ENCODE results near the gene ADCY10. TPM values are rescaled to one million over a fixed set of nuclear protein-coding genes. Genes with fewer than 3 reads are reported as not detected.
"Not testable (repeated sequence)": the region's sequence is repeated elsewhere in the genome, so short reads cannot be mapped to it uniquely, and the experiment has no call there.

ADCY10 gene
- total RNA-seq, 1 donor from 2014 or later = 0.97 TPM

- intact Hi-C loops (cut with DNase I) = no loop called here
- DNase-seq (ENCODE audit: low spot score) = no peak
These were observed 15.2 kb downstream of the ADCY10 start for GRCh38 chr1:167898578-167899222.

DNA sequence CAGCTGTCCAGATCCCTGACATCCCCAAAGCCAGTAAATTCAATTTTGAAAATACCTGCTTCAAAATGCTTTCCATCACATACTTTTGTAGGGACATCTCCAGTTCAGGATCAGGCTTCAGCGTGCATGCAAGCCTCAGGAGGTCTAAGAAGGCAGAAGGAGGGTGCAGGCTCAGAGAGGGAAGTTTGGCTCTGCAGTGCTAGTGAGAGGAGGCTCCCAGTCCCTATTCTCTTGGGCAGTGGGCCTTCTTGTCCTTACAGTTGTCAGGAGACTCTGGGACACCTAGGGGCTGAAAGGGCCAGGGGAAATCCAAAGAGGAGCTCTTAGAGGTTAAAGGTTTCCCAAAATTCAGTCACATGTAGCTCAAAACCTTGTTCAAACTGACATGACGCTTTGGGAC lies 20.1 kb downstream of the ADCY10 start:
- DNase-seq (ENCODE audit: low spot score) = no peak
- intact Hi-C loops (cut with DNase I) = no loop called here

DNA sequence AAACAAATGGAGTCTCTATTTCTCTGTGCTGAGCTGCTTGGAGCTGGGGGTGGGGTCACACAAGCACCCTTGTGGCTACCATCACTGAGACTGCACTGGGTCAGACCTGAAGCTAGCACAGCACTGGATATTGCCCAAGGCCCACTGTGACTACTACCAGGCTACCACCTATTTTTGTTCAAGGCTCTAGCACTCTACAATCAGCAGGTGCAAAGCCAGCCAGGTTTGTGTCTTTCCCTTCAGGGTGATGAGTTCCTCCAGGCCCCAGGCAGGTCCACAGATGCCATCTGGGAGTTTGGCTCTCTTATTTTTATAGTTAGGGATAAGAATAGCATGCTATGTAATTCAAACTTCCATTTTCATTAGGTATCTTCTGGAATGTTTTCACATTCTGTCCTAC lies 23.5 kb downstream of the ADCY10 start:
- no peak for DNase-seq (ENCODE audit: low spot score)
- intact Hi-C loops (cut with DNase I) = no loop called here

- DNase-seq (ENCODE audit: low spot score); intact Hi-C loops (cut with DNase I): not testable (repeated sequence)
These were observed 26.7 kb downstream of the ADCY10 start for GRCh38 chr1:167887187-167887586.

- intact Hi-C loops (cut with DNase I) = no loop called here
- no peak for DNase-seq (ENCODE audit: low spot score)
These were observed 31.6 kb downstream of the ADCY10 start for GRCh38 chr1:167882376-167882775.

DNA sequence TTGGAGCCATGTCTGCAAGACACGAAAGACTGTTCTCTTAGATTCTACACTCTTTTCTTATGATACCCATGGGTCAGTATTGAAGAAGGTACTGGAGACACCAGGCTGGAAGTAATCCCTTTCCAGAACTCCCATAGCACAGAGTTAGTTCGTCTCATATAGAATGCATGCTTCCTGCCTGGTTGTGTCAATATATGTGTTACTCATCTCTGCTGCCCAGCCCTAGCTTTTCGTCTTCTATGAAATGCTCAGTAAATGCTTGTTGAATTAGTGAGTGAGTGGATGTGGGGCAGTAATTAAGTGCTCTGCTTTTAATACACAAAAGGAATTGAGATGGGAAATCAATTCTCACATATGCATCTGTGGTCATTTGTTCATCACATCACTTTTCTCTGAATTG lies 32.1 kb downstream of the ADCY10 start:
- intact Hi-C loops (cut with DNase I) = no loop called here
- DNase-seq (ENCODE audit: low spot score) = no peak

DNA sequence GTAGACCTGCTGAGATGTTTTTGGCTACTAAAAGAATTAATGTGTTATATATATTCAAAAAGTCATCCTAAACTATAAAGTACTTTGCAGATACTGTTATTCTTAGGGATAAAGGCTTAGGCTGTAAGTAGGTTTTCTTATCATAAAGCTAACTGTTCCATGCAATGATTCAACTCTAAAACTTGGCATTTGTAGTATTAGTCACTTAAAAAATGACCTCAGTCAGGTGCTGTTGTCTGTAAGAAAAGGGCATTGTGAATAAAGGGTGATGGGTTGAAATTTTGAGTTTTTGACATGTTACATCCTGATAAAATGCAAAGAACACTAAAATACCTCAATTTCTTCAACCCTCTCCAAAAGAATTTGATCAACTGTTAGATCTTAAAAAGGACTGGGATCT lies 32.9 kb downstream of the ADCY10 start:
- no peak for DNase-seq (ENCODE audit: low spot score)
- intact Hi-C loops (cut with DNase I) = no loop called here

DNA sequence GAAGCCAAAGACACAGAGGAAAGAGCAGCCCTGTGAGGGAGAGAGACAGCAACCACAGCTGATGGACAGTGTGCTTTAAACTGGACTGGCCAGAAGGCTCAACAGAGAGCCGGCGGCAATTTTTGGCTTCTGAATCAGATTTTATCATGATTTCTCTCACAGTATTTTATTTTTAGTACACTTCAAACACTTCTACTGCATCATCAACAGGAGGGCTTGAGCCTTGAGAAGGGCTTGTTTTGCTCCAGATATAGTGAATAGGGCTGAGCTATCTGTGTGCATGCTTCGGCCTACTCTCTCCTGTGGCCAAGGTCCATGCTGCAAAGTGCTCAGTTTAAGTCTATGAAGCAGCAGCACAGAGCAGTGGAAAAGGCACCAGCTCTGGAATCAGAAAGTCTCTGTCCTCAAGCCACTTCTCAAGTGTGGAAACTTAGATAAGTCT lies 33.3 kb downstream of the ADCY10 start:
- intact Hi-C loops (cut with DNase I) = no loop called here
- DNase-seq (ENCODE audit: low spot score) = no peak

GRCh38 chr1:167879508-167879907 lies 34.4 kb downstream of the ADCY10 start:
- intact Hi-C loops (cut with DNase I) = no loop called here
- no peak for DNase-seq (ENCODE audit: low spot score)

- no peak for DNase-seq (ENCODE audit: low spot score)
- intact Hi-C loops (cut with DNase I) = no loop called here
These were observed 35.4 kb downstream of the ADCY10 start for GRCh38 chr1:167878372-167879160.

GRCh38 chr1:167876597-167877175 lies 37.2 kb downstream of the ADCY10 start:
- no peak for DNase-seq (ENCODE audit: low spot score)
- intact Hi-C loops (cut with DNase I) = no loop called here

- intact Hi-C loops (cut with DNase I) = no loop called here
- no peak for DNase-seq (ENCODE audit: low spot score)
These were observed 42.6 kb downstream of the ADCY10 start for GRCh38 chr1:167871331-167871730.

- DNase-seq (ENCODE audit: low spot score) = not testable (repeated sequence)
These were observed 44.6 kb downstream of the ADCY10 start for GRCh38 chr1:167869157-167870001.

DNA sequence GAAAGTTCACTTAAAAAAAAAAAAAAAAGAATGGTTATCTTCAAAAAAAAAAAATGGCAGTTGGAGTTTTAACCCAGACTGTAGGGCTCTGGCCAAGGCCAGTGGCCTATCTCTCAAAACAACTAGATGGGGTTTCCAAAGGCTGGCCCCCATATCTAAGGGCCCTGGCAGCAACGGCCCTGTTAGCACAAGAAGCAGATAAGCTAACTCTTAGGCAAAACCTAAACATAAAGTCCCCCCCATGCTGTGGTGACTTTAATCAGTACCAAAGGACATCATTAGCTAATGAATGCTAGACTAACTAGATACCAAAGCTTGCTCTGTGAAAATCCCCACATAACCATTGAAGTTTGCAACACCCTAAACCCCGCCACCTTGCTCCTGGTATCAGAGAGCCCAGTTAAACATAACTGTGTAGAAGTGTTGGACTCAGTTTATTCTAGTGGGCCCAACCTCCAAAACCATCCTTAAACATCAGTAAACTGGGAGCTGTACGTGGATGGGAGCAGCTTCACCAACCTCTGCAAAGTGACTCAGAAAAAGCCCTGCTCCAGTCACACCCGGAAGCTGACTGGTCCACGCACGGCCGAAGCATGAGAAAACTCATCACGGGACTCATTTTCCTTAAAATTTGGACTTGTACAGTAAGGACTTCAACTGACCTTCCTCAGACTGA lies 47.1 kb downstream of the ADCY10 start:
- DNase-seq (ENCODE audit: low spot score); intact Hi-C loops (cut with DNase I): not testable (repeated sequence)

More at GRCh38 chr1:167869157-167870001, 44.6 kb downstream of the ADCY10 start:
- intact Hi-C loops (cut with DNase I) = not testable (repeated sequence)

DNA sequence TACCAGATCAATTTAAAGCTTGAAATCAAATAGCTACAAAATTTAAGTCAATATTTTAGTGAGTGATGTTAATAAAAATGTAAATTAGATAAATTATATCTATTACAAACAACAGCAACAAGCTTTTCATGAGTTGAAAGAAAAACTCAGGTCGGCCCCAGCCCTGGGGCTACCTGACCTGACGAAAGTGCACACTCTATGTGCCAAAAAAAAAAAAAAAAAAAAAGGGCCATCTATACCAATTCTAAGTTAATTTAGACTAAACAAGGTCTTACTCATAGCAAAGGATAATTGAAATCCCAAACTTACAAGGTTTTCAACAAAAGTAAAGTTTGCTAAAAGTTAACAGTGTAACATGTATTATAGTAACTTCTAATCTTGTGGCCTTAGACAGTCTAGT lies 47.6 kb downstream of the ADCY10 start:
- DNase-seq (ENCODE audit: low spot score); intact Hi-C loops (cut with DNase I): not testable (repeated sequence)

- DNase-seq (ENCODE audit: low spot score); intact Hi-C loops (cut with DNase I): not testable (repeated sequence)
These were observed 48.1 kb downstream of the ADCY10 start for GRCh38 chr1:167865804-167866308.

GRCh38 chr1:167865193-167865592 lies 48.7 kb downstream of the ADCY10 start:
- DNase-seq (ENCODE audit: low spot score); intact Hi-C loops (cut with DNase I): not testable (repeated sequence)

DNA sequence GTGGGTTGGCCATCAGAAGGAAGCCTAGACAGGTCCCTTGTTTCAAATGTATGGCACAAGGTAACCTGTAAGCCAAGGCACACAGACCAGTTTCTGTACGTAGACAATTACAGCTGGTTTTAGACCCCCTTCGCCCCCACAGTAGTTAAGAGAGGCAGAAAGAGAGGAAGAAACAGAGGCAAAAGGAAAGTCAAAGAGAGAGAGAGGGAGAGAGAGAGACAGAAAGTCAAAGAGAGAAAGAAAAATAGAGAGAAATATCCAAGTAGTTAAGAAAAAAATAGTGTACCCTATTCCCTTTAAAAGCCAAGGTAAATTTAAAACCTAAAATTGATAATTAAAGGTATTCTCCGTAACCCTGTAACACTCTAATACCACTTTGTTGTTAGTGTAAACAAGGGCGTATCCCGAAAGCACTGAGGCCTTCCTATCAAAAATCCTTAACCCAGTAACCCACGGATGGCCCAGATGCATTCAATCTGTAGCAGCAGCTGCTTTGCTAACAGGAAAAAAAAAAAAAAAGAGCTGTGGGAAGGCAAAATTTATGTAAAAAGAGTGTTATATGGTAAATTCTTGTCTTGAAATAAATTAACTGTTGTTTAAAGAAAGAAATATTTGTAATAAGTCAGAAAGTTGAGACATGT lies 49.4 kb downstream of the ADCY10 start:
- intact Hi-C loops (cut with DNase I) = no loop called here
- DNase-seq (ENCODE audit: low spot score) = no peak

- intact Hi-C loops (cut with DNase I) = no loop called here
- DNase-seq (ENCODE audit: low spot score) = no peak
These were observed 50.0 kb downstream of the ADCY10 start for GRCh38 chr1:167863921-167864279.

All from cardiac septum (tissue), 1 donor.